ENCODE data around the gene CCDC170. TPM values are rescaled to one million over a fixed set of nuclear protein-coding genes. Genes with fewer than 3 reads are reported as not detected.

CCDC170 gene
- total and polyA plus RNA-seq, 9 of the 15 experiments (the other 6 are each of a cell fraction or from before 2014, with no cell fraction given), result 0.01 to 0.18 (median 0.05) TPM; not detected in 6

DNA sequence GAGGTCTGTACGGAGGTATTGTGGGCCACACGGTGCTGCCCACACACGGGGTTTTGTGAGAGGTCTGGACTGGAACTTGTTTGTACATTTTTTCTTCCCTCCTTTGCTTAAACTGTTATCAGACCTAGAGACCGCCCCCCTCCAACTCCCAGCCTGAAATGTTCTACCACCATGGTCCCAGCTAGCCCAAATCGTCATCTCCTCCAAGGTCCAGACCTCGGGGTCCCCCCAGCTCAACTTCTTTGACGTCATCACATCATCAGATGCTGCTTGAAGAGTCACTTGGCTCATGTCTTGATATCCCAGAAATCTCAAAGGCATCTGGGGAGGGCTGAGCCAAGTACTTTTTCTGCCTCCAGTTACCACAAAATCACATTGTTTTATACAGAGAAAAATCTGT, 2.8 kb upstream of the CCDC170 start:
- H3K36me3 ChIP-seq (ENCODE audit: control insufficient read depth, insufficient read depth, low read length), result no peaks in the 10 kb centered on the region
- no peak overlapping the region for H3K4me3 ChIP-seq
- no peak overlapping the region for H3K27ac ChIP-seq (ENCODE audit: extremely low read depth, low read depth, low read length)
- no peak overlapping the region for H3K4me2 ChIP-seq (ENCODE audit: insufficient read depth, low read length)
- no peak overlapping the region for H3K9ac ChIP-seq (ENCODE audit: insufficient read depth in 1 of 2, low read depth in 2 of 2, low read length in 2 of 2)
- WGBS (ENCODE audit: insufficient coverage, low coverage, missing lambda C conversion rate), result 1% methylated on average over 7 of the region's 7 CpGs
- no peaks in the 10 kb centered on the region for H3K9me1 ChIP-seq (ENCODE audit: control insufficient read depth, insufficient read depth, low read length)
- intact Hi-C loops (cut with micrococcal nuclease), result no loop called here
- peaks cover 38 to 49% of the 10 kb centered on the region in 2 experiments for H3K27me3 ChIP-seq (ENCODE audit: control insufficient read depth in 2 of 2, insufficient read depth in 2 of 2, low read length in 2 of 2)
- TF ChIP-seq TGIF2 (CRISPR knock-in tag; IDR thresholded peaks at IDR 0.05) (no peak), ZBED1 (IDR thresholded peaks at IDR 0.05) (no peak), HDAC2 (IDR thresholded peaks at IDR 0.05) (no peak), CSDE1 (IDR thresholded peaks at IDR 0.05) (no peak), BRD9 (IDR thresholded peaks at IDR 0.05; ENCODE audit: low read depth, partially characterized antibody) (no peak), GABPB1 (CRISPR knock-in tag; IDR thresholded peaks at IDR 0.05) (no peak), ZNF584 (CRISPR knock-in tag; IDR thresholded peaks at IDR 0.05; ENCODE audit: low read depth) (no peak)
- H2AFZ ChIP-seq (ENCODE audit: low read depth, low read length), result no peak overlapping the region
- DNase-seq (ENCODE audit: extremely low read depth in 1 of 4, low spot score in 3 of 4), result no peak
- H3K4me1 ChIP-seq (replicated peaks in 1 of 2; ENCODE audit: control insufficient read depth in 2 of 2, insufficient read depth in 2 of 2, low read length in 2 of 2), result peaks cover 0 to 6% of the 10 kb centered on the region in 2 experiments; a peak in 1 of 5 replicates
- POLR2A ChIA-PET, result no interaction called here
- in situ Hi-C loops (cut with MboI), result no loop called here
- no peaks in the 10 kb centered on the region for H4K20me1 ChIP-seq (replicated peaks; ENCODE audit: control insufficient read depth, insufficient read depth, low read length)
- peak; percentile 19 for FAIRE-seq
- CTCF ChIA-PET (ENCODE audit: low intra/inter-chr PET ratio), result no interaction called here
- no peak for ATAC-seq
- no TSS peak for BruUV-seq (replicated peaks)
- no peaks in the 10 kb centered on the region for H3K9me3 ChIP-seq (replicated peaks; ENCODE audit: control insufficient read depth, insufficient read depth, low read depth, low read length)
- no peaks in the 10 kb centered on the region for H3K79me2 ChIP-seq (ENCODE audit: control insufficient read depth, insufficient read depth, low read length)

DNA sequence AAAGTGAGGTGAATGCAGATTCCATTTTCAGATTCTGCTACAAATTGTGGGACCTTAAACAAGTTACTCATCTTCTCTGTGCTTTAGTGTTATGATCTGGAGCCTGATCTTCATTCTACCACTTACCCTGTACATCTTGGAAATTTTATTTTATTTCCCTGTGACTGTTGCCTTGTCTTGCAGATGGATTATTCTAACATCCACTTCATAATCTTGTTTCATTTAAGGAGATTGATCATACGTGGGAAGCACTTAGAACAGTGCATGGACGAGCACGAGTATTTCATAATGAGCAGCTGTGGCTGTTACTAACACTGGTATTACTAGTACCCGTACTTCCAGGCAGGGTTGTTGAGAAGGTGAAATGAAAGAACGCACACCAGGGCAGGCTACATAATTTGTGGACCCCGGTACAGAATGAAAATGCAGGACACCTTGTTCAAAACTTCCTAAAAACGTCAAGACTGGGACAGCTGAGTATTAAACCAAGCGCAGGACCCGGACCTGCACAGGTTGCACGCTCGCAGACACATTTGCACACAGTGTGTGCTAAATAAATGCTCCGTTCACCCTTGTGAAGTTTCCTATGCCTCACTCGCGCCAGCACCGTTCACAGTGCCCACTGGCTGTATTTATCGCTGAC, 535 bp upstream of the CCDC170 start:
- no peak overlapping the region for H3K27ac ChIP-seq (ENCODE audit: extremely low read depth, low read depth, low read length)
- H3K79me2 ChIP-seq (ENCODE audit: control insufficient read depth, insufficient read depth, low read length), result no peaks in the 10 kb centered on the region
- no peak overlapping the region for H2AFZ ChIP-seq (ENCODE audit: low read depth, low read length)
- no peaks in the 10 kb centered on the region for H3K36me3 ChIP-seq (ENCODE audit: control insufficient read depth, insufficient read depth, low read length)
- no peaks in the 10 kb centered on the region for H4K20me1 ChIP-seq (replicated peaks; ENCODE audit: control insufficient read depth, insufficient read depth, low read length)
- H3K4me3 ChIP-seq, result no peak overlapping the region
- in situ Hi-C loops (cut with MboI) (no loop called here), intact Hi-C loops (cut with micrococcal nuclease) (no loop called here)
- H3K9me1 ChIP-seq (ENCODE audit: control insufficient read depth, insufficient read depth, low read length), result no peaks in the 10 kb centered on the region
- H3K9me3 ChIP-seq (replicated peaks; ENCODE audit: control insufficient read depth, insufficient read depth, low read depth, low read length), result no peaks in the 10 kb centered on the region
- peaks cover 0 to 6% of the 10 kb centered on the region in 2 experiments; a peak in 1 of 5 replicates for H3K4me1 ChIP-seq (replicated peaks in 1 of 2; ENCODE audit: control insufficient read depth in 2 of 2, insufficient read depth in 2 of 2, low read length in 2 of 2)
- ATAC-seq (no peak), FAIRE-seq (no peak), DNase-seq (ENCODE audit: extremely low read depth in 1 of 4, low spot score in 3 of 4) (no peak)
- no TSS peak for BruUV-seq (replicated peaks)
- POLR2A ChIA-PET, result no interaction called here
- H3K27me3 ChIP-seq (ENCODE audit: control insufficient read depth in 2 of 2, insufficient read depth in 2 of 2, low read length in 2 of 2), result peaks cover 40 to 49% of the 10 kb centered on the region in 2 experiments
- no peak for TF ChIP-seq ZNF436 (CRISPR knock-in tag; IDR thresholded peaks at IDR 0.05)
- no peak for TF ChIP-seq ZNF75A (CRISPR knock-in tag; IDR thresholded peaks at IDR 0.05)
- TF ChIP-seq MCM7 (IDR thresholded peaks at IDR 0.05), result no peak
- TF ChIP-seq ZBED1 (IDR thresholded peaks at IDR 0.05), result no peak
- TF ChIP-seq MAZ (CRISPR knock-in tag; conservative IDR thresholded peaks at IDR 0.05 in 1 of 2, IDR thresholded peaks at IDR 0.05 in 1 of 2), result no peak
- H3K4me2 ChIP-seq (ENCODE audit: insufficient read depth, low read length), result no peak overlapping the region
- H3K9ac ChIP-seq (ENCODE audit: insufficient read depth in 1 of 2, low read depth in 2 of 2, low read length in 2 of 2), result no peak overlapping the region
- WGBS (ENCODE audit: insufficient coverage, low coverage, missing lambda C conversion rate), result 19% methylated on average over 16 of the region's 16 CpGs
- CTCF ChIA-PET (ENCODE audit: low intra/inter-chr PET ratio), result no interaction called here
